NCI-H187 treated with DMSO at 0.1 percent for 48 hours (cell line): ENCODE measurements around the gene EHD3.

ENCODE experiments used
- DNase-seq: peaks from one replicate; lab custom pipeline; 2025; lab: John Stamatoyannopoulos, UW

EHD3 gene

DNA sequence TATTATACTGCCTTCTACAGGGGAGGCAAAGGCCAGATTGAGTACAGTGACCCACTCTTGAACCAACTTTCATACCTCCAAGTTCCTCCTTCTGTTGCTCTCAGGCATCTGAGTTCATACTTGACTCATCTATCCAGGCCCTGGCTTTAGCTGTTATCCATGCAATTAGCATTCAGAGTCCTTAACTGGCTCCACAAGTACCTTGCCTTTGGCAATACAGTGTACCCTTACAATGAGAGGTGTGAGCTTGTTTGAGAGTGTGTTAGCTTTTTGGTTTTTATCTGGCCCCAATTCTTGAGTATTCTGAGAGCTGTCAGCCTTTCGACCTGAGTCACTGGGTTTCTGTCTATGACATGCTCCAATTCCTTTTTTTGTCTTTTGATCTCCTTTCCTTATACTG, 60.2 kb downstream of the EHD3 start:
- DNase-seq = no peak

DNA sequence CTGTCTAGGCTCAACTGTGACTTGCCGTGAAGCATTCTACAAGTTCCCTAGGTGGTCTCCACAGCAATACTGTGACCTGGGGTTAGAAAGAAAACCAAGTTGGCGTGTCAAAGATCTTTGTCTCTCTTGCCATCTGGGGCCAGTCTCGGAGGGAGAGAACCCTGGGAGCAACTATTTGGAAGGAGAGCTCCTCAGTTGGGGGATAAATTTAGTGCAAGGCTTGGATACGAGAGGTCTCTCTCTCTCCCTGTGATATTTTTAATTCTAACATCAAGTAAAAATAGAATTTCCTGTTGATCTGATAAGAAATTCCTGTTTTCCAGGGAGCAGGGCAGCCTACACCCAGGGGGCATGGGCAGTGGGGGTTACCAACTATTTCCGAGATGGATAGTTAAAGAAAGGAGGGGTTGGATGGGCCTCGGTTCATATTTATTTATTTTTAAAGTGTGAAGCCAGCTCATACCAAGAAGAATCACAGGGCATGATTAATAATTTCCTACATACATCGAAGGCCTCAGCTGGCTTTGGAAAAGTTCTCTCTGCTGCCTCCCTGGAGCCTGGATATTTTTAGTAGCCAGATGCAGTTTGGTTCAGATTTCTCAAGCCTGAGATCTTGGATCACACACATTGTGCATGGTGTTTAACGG, 62.8 kb downstream of the EHD3 start:
- DNase-seq = no peak

DNA sequence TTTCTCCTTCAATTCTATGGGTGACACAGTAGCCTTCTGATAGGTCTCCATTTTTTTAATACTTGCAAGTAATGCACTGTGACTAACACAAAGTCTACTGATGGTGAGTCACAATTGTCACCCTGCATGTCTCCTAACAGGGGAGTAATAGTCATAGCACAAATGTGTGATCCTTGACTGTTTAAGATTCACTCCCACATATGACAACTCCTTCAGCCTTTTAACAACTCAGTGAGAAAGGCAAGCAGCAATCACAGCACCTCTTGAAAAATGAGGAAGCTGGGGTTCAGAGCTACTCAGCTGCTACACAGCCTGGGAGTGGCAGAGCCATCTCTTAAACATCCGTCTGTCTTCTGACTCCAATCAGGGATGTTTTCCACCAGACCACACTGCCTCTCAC, 63.8 kb downstream of the EHD3 start:
- no peak for DNase-seq

DNA sequence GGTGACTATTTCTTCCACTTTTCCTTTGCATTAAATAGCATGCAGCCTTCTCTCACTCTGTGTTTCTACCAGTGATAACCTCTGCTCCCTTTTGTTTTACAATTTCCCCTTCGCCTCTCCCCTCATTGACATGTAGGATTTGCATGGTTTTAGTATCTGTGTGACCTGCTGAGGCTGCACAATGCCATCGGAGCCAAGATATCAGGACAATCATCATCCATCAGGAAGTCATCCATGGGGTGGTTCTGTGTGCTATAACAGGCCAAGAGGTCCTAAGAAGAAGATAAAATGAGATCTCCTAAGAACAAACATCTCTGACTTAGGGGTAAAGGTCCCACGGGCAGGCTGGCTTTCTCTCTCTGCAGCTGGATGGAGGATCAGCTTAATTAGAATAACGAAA, 65.6 kb downstream of the EHD3 start:
- no peak for DNase-seq

DNA sequence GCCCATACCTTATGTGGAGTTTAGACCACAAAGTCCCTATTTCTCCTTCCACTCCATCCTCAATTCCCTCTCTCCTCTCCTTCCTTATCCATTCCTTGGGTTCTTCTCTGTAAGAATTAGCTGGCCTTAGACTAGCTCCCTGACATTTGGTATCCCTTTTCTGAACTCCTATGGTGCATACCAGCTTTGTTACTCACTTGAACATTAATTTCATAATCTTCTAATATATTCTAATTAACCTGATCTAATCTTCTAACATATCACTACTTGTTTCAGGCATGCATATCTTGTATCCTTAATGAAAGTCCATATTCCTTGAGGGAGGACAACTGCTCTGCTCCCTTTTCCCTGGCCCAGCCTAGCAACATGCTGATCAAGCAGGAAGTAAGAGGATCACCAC, 66.4 kb downstream of the EHD3 start:
- DNase-seq = no peak

DNA sequence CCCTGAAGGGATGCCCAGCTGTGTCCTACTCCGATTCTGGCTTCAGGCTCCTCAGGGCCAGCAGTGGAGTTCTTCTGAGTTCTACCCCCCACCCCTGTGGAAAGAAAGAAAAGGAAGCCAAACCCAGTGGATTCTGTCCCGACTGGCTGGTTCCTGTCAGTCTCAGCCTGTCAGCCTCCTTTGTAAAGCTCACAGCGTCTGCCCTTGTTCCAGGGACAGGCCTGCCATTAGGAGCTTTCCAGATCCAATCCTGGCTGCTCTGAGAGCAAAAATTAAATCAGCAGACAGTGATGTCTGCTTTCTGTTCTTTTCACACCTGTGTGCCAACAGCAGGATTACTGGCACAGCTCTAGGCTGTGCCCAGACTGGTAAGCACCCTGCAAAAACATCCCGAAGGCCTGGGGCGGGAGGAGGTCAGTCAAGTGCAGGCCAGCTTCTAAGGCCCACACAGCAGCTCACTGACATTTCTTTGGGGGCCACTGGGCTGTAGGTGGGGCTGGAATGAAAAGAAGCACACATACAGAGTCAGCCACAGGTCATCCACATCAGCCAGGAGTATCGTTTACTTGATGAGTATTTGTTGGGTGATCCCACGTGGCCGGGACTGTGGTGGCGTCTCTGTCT, 69.1 kb downstream of the EHD3 start:
- DNase-seq = no peak

DNA sequence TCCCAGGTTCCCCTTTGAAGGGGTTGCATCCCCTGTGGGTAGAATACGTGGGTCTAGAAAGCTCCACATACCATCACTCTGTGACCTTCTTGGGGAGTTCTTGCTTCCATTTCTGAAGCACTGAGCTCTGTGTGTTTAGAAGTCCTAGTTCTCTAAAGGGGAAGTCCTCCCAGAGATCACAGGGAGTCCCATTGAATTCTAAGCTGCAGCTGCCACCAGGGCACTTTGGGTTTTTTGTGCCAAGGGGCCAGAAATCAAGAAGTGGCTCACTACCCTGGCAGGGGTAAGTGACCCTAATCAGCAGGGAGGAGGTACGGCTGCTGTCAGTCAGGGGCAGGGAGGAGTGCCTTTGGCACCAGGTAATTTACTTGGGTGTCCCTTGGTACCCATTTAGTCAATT, 70.9 kb downstream of the EHD3 start:
- no peak for DNase-seq

DNA sequence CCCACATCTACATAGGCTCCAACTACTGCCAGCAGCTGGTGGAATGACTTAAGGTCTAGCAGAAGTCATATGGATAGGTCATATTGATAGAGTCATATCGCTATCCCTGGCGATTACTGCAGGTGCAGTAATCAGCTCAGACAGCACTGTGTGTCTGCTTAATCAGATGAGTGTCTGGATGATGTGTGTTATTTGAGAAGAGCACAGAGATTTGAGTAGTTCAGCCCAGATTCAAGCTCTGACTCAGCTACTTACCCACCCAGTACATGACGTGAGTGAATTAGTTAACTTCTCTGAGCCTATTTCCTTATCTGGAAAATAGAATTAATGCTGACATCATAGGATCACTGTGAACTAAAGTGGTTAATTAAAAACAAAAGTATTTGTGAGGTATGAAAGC, 78.9 kb downstream of the EHD3 start:
- no peak for DNase-seq

DNA sequence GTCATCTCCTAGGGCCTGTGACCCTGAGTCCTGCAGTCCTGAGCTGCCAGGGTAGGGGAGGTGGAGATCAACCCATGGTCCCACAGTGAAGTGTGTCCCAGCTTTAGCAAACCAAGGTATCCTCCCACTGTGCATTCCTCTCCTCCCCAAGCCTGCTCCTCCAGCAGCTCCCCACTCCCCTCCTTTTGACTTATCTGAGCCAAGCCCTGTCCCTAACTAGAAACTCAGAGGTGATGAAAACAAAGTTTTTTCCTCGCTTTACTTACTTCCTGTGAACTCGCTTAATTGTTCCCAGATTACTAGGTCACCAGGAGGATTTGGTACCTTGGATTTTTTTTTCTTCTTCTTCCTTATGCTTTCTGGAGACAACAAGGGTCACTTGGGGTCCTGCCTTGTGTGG, 80.8 kb downstream of the EHD3 start:
- no peak for DNase-seq

DNA sequence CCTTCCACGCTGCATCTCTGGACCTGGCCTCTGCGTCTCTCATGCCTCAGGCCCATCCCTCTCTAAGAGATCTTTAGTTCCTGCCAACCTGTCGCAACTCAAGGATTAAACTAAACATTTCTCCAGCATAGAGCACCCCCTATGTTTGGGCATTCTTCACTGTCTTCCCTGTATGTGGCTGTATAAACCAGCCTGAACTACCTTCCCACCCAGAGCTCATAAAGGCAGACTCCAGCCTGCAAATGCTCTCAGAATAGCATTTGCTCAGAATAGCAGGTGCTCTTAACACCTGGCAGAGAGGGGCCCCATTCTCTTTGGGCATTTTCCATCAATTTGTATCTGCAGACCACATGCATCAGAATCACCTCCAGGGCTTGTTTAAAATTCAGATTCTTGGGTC, 83.4 kb downstream of the EHD3 start:
- no peak for DNase-seq

DNA sequence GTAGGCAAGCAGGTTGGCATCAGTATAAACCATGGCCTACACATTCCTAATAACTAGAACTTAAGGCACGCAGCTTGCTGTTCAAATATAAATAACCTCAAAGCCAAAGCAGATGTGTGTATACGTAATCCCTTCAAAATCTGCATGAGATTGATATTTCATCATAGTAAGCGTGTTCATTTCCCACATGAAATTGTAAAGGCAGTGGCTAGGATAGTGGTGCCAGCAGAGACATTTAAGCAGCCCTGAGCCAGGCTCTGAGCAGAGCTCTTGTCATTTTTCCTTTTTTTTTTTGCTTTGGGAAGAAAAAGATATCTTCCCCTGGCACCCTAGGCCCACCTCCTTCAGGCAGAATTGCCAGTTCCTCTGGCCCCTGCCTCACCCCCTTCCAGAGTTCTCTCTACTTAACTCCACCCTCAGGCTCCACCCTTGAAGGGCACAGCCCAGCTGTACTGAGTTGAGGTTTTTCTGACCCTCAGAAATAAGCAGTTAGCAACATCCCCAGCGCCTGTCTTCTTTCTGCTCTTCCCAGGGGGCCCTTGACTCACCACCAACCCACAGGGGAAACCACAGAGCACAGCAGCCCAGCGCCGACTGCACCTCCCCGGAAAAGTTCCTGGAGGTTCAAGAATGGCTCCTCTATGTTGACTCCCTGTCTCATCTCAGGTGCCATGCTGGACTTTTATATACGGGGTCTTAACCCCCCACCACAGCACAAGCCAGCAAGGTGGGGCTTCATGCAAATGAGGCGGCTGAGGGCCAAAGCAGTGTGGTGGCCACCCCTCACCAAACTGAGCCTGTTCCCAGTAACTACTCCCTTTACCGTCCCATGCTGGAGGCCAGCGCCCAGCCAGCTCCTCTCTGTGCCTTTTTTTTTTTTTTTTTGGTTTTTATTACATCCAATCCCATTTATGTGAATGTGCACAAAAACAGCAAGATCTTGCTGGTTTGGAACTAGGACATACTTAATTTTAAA, 84.7 kb downstream of the EHD3 start:
- DNase-seq = no peak
